Keratinocyte (primary cell): ENCODE results near the gene NHLH1. TPM values are rescaled to one million over a fixed set of nuclear protein-coding genes. Genes with fewer than 3 reads are reported as not detected.

Experiments used
- DNase-seq: peaks from one replicate; pipeline ENCODE4 v3.0.0-alpha.2; 2011; ENCODE audit warnings: low read depth, missing footprints, low spot score
- FAIRE-seq: peaks from 2 replicates; lab custom pipeline; 2011; peaks lifted over from hg19 to GRCh38; lab: Jason Lieb, UNC
- H2AFZ ChIP-seq: 2 replicates; pipeline ENCODE4 v1.6.0; 2012; ENCODE audit warnings: low read length, control low read depth, inconsistent platforms; ENCODE audit not compliant: control insufficient read depth
- H3K27ac ChIP-seq: 2 replicates; pipeline ENCODE4 v1.5.1; 2011; ENCODE audit warnings: low read length; ENCODE audit not compliant: control insufficient read depth, insufficient read depth
- H3K27me3 ChIP-seq: 3 replicates; pipeline ENCODE4 v1.6.0; 2011; ENCODE audit warnings: low read length; ENCODE audit not compliant: control insufficient read depth, insufficient read depth; ENCODE audit errors: extremely low read depth
- H3K36me3 ChIP-seq, 2 experiments: 2 replicates in 1 of 2; 3 replicates in 1 of 2; pipeline ENCODE4 v1.5.1; 2011; ENCODE audit warnings: low read length in 2 of 2, mild to moderate bottlenecking in 1 of 2; ENCODE audit not compliant: control insufficient read depth in 2 of 2, insufficient read depth in 2 of 2; ENCODE audit errors: extremely low read depth in 1 of 2
- H3K4me1 ChIP-seq: 3 replicates; pipeline ENCODE4 v1.5.1; 2011; ENCODE audit warnings: low read length; ENCODE audit not compliant: control insufficient read depth, insufficient read depth; ENCODE audit errors: extremely low read depth
- H3K4me2 ChIP-seq: 3 replicates; pipeline ENCODE4 v1.6.0; 2011; ENCODE audit warnings: low read depth, low read length; ENCODE audit not compliant: control insufficient read depth, insufficient read depth; ENCODE audit errors: extremely low read depth
- H3K4me3 ChIP-seq, 3 experiments: fragments of 200-600 bp in 1 of 3; sonication (generic) in 1 of 3; 2 replicates in 2 of 3; 3 replicates in 1 of 3; pipeline ENCODE4 v1.5.1; 2011 to 2016; ENCODE audit warnings: low read length in 3 of 3, mild to moderate bottlenecking in 3 of 3, control low read depth in 2 of 3, inconsistent platforms in 1 of 3, low read depth in 1 of 3, mixed read lengths in 1 of 3, mixed run types in 1 of 3, moderate library complexity in 1 of 3; ENCODE audit not compliant: control insufficient read depth in 2 of 3, insufficient read depth in 2 of 3; ENCODE audit errors: extremely low read depth in 1 of 3
- H3K79me2 ChIP-seq: 2 replicates; pipeline ENCODE4 v1.6.0; 2012; ENCODE audit warnings: low read length; ENCODE audit not compliant: control insufficient read depth, insufficient read depth
- H3K9ac ChIP-seq: 3 replicates; pipeline ENCODE4 v1.6.0; 2011; ENCODE audit warnings: low read length; ENCODE audit not compliant: control insufficient read depth, insufficient read depth; ENCODE audit errors: extremely low read depth
- H3K9me1 ChIP-seq: 3 replicates; pipeline ENCODE4 v1.6.0; 2011; ENCODE audit warnings: low read length; ENCODE audit not compliant: control insufficient read depth, insufficient read depth; ENCODE audit errors: extremely low read depth
- H3K9me3 ChIP-seq: 2 replicates; pipeline ENCODE4 v1.5.1; 2012; ENCODE audit warnings: low read depth, low read length; ENCODE audit not compliant: control insufficient read depth
- H4K20me1 ChIP-seq: 3 replicates; pipeline ENCODE4 v1.6.0; 2011; ENCODE audit warnings: low read length; ENCODE audit not compliant: control insufficient read depth, insufficient read depth; ENCODE audit errors: extremely low read depth
- CTCF ChIP-seq, 3 experiments: IDR thresholded peaks in 1 of 3; conservative IDR thresholded peaks in 1 of 3; optimal IDR thresholded peaks in 1 of 3; 2 replicates in 2 of 3; 3 replicates in 1 of 3; pipeline versions ENCODE3 to v1.5.1; 2011; ENCODE audit warnings: low read length in 3 of 3, mild to moderate bottlenecking in 3 of 3, moderate library complexity in 2 of 3, control low read depth in 1 of 3, inconsistent platforms in 1 of 3; ENCODE audit not compliant: insufficient read depth in 2 of 3; ENCODE audit errors: extremely low read depth in 1 of 3
- EZH2 ChIP-seq: IDR thresholded peaks from one replicate; pipeline ENCODE4 v1.6.1; 2012; ENCODE audit warnings: inconsistent platforms, mild to moderate bottlenecking, low read length, moderate library complexity
- dilution Hi-C: fragments of 300-500 bp; cut with MboI; formaldehyde crosslinking; loops from one replicate; pipeline ENCODE4 v1.7.0; 2020; ENCODE audit warnings: low sequenced_read_pairs; ENCODE audit not compliant: extremely low pct_ligation_motif_present
- polyA plus RNA-seq, 5 experiments: library from polyadenylated mRNA; depleted of rRNA in 3 of 5; stranded (reverse) in 3 of 5; stranded (forward) in 1 of 5; unstranded in 1 of 5; fragments of >200 nt; gene quantifications; 1 replicate in 1 of 5; 2 replicates in 3 of 5; 3 replicates in 1 of 5; pipeline versions ENCODE4 v1.2.1 to v1.2.3, GENCODE V29; 2011 to 2012; ENCODE audit warnings: missing spikeins in 2 of 5, low read depth in 1 of 5, low replicate concordance in 1 of 5

Gene NHLH1
- polyA plus RNA-seq, 1 donor (not counting 4 experiments of a cell fraction or from before 2014, with no cell fraction given) = 0.13 TPM

- Histone ChIP-seq H3K4me1 (peaks cover 10% of the 10 kb centered on the region), H3K9ac (no peak overlapping the region), H3K79me2 (no peaks in the 10 kb centered on the region), H3K27ac (no peak overlapping the region), H3K9me3 (no peaks in the 10 kb centered on the region), H3K4me2 (no peak overlapping the region), H3K36me3 (peaks cover 9 to 19% of the 10 kb centered on the region in 2 experiments), H3K9me1 (peaks cover 3% of the 10 kb centered on the region), H4K20me1 (no peaks in the 10 kb centered on the region), H2AFZ (no peak overlapping the region), H3K27me3 (no peaks in the 10 kb centered on the region), H3K4me3 (no peak overlapping the region)
- DNase-seq (no peak), FAIRE-seq (no peak)
- dilution Hi-C loops = no loop called here
- TF ChIP-seq CTCF (optimal IDR thresholded peaks at IDR 0.05 in 1 of 3, IDR thresholded peaks at IDR 0.05 in 1 of 3, conservative IDR thresholded peaks at IDR 0.05 in 1 of 3; ENCODE audit: extremely low read depth in 1 of 3, insufficient read depth in 2 of 3, low read length in 3 of 3) = no peak
- no peak for TF ChIP-seq EZH2
Observed at GRCh38 chr1:160419150-160419837, 52.4 kb downstream of the NHLH1 start.

GRCh38 chr1:160419838-160420169, 52.9 kb downstream of the NHLH1 start:
- no peak for DNase-seq
- Histone ChIP-seq H3K27me3 (no peaks in the 10 kb centered on the region), H3K4me3 (no peak overlapping the region), H3K4me2 (no peak overlapping the region), H3K79me2 (no peaks in the 10 kb centered on the region), H3K27ac (no peak overlapping the region), H3K9me3 (no peaks in the 10 kb centered on the region), H4K20me1 (no peaks in the 10 kb centered on the region), H3K9ac (no peak overlapping the region), H3K36me3 (peaks cover 9 to 22% of the 10 kb centered on the region in 2 experiments), H2AFZ (no peak overlapping the region), H3K9me1 (peaks cover 3% of the 10 kb centered on the region), H3K4me1 (peaks cover 5% of the 10 kb centered on the region)
- TF ChIP-seq EZH2 (no peak), CTCF (optimal IDR thresholded peaks at IDR 0.05 in 1 of 3, IDR thresholded peaks at IDR 0.05 in 1 of 3, conservative IDR thresholded peaks at IDR 0.05 in 1 of 3; ENCODE audit: extremely low read depth in 1 of 3, insufficient read depth in 2 of 3, low read length in 3 of 3) (no peak)
- no peak for FAIRE-seq
- dilution Hi-C loops = no loop called here
